Activated CD8-positive, alpha-beta T cell treated with anti-CD3 and anti-CD28 coated beads for 36 hours (primary cell): ENCODE results near the gene ARMC10. TPM values are rescaled to one million over a fixed set of nuclear protein-coding genes. Genes with fewer than 3 reads are reported as not detected.

ENCODE experiments used
- ATAC-seq: fragments of 200-7000 bp; cut with Tn5 transposase; one replicate; pipeline ENCODE4 v1.10.0; 2021; ENCODE audit warnings: mild to moderate bottlenecking, moderate library complexity
- CTCF ChIA-PET: fragments of 350-600 bp; sonication (Branson Sonifier 250); formaldehyde crosslinking; loops from one replicate; lab custom pipeline; 2021; ENCODE audit warnings: antibody characterized with exemption; lab: Charles Lee
- POLR2A ChIA-PET: fragments of 350-600 bp; sonication (Branson Sonifier 250); formaldehyde crosslinking; loops from one replicate; lab custom pipeline; 2021; ENCODE audit warnings: antibody characterized with exemption; lab: Charles Lee
- DNase-seq: peaks from one replicate; pipeline ENCODE4 v3.0.0-alpha.2; 2020
- H3K27ac Mint-ChIP-seq: one replicate; pipeline ENCODE4 v1.8.0; 2021; ENCODE audit warnings: mild to moderate bottlenecking, mixed read lengths
- H3K27me3 Mint-ChIP-seq: one replicate; pipeline ENCODE4 v1.8.0; 2021; ENCODE audit warnings: mixed read lengths
- H3K36me3 Mint-ChIP-seq: one replicate; pipeline ENCODE4 v1.8.0; 2021; ENCODE audit warnings: low read depth, mixed read lengths
- H3K4me1 Mint-ChIP-seq: one replicate; pipeline ENCODE4 v1.8.0; 2021; ENCODE audit warnings: low read depth, mixed read lengths
- H3K4me3 Mint-ChIP-seq: one replicate; pipeline ENCODE4 v1.8.0; 2021; ENCODE audit warnings: mild to moderate bottlenecking, moderate library complexity, mixed read lengths
- H3K9me3 Mint-ChIP-seq: one replicate; pipeline ENCODE4 v1.8.0; 2021; ENCODE audit warnings: mixed read lengths
- intact Hi-C: fragments of 100-400 bp; cut with micrococcal nuclease; formaldehyde crosslinking; loops from one replicate; pipeline ENCODE4 v1.10.0; 2022
- total RNA-seq, 2 experiments: library from RNA; stranded (reverse); gene quantifications; one replicate each; pipeline ENCODE4 v1.2.3, GENCODE V29; 2021
- TF ChIP-seq, protein P1 (sequence below): fragments of 200-600 bp; IDR thresholded peaks from one replicate; pipeline ENCODE4 v1.8.0; 2022; ENCODE audit warnings: antibody characterized with exemption, mild to moderate bottlenecking

ARMC10 gene
- total RNA-seq, 2 experiments from 2014 or later = 37.6 to 44.0 TPM

DNA sequence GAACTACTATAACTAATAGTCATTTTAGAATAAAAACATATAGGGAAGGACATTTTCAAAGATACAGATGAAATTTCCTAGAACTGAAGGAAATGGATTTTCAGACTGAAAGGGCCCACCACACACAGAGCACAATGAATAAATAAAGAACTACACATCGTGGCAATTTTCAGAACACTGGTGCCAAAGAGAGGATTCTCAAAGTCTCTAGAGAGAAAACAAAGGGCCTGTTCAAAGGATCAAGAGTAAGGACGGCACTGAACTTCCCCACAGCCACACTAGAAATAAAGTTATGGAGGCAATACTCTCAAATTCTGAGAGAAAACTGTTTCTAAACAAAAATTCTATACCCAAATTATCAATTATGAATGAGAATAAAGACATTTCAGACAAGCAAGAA lies 52.1 kb downstream of the ARMC10 start:
- POLR2A ChIA-PET = no interaction called here
- CTCF ChIA-PET = no interaction called here
- Mint-ChIP-seq H3K27me3 (no peaks in the 10 kb centered on the region), H3K27ac (no peak overlapping the region), H3K4me1 (peaks cover 2% of the 10 kb centered on the region), H3K36me3 (peaks cover 29% of the 10 kb centered on the region), H3K4me3 (no peak overlapping the region), H3K9me3 (no peaks in the 10 kb centered on the region)
- intact Hi-C loops = no loop called here
- no peak for ATAC-seq
- DNase-seq = no peak
- TF ChIP-seq, protein P1, sequence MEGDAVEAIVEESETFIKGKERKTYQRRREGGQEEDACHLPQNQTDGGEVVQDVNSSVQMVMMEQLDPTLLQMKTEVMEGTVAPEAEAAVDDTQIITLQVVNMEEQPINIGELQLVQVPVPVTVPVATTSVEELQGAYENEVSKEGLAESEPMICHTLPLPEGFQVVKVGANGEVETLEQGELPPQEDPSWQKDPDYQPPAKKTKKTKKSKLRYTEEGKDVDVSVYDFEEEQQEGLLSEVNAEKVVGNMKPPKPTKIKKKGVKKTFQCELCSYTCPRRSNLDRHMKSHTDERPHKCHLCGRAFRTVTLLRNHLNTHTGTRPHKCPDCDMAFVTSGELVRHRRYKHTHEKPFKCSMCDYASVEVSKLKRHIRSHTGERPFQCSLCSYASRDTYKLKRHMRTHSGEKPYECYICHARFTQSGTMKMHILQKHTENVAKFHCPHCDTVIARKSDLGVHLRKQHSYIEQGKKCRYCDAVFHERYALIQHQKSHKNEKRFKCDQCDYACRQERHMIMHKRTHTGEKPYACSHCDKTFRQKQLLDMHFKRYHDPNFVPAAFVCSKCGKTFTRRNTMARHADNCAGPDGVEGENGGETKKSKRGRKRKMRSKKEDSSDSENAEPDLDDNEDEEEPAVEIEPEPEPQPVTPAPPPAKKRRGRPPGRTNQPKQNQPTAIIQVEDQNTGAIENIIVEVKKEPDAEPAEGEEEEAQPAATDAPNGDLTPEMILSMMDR = no peak

DNA sequence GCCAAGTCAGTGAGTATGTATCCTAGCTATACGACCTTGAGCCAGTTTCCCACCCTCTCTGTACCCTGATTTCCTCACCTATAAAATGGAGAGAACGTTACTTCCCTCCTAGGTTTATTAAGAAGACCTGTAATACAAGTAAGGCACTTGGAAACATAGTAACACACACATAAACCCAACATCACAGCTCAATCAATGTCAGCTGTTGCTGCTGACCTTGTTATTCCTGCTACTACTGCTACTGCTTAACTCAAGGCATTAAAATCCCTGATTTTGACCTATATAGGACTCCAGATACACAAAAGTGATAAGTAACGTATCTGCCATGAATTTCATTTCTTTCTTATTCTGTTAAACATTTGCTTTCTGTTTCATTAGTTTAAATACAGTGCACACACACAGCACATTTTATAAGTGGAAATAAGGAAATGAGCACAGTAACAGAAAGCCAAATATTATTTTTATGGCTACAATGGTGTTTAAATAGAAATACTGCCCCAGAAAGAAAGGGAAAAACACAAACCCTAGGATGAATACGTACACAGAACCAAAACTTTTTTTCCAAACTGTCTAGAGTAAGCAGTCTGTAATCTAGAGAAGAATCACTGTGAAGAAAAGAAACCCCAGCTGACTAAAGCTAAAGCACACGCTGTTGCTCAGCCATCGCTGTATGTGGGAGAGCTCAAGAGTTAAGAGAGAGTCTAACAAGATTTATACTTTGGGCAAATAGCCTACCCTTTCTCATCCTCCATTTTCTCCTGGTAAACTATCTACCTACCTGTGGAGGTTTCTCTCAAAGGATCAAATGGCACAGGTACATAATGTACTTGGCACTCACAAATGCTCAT lies 55.0 kb downstream of the ARMC10 start:
- ChIA-PET CTCF (interaction anchor here (1.5 to 1.7 kb wide), 2 partner anchors 9 to 54 kb away, joined by 4 to 6 read pairs; partner anchors contain the start of gene ARMC10), POLR2A (no interaction called here)
- intact Hi-C loops = no loop called here
- TF ChIP-seq, protein P1 = no peak
- no peaks in the 10 kb centered on the region for H3K27me3 Mint-ChIP-seq
- no peak overlapping the region for H3K27ac Mint-ChIP-seq
- no peak for DNase-seq
- H3K36me3 Mint-ChIP-seq = peaks cover 22% of the 10 kb centered on the region
- H3K4me1 Mint-ChIP-seq = peaks cover 2% of the 10 kb centered on the region
- H3K4me3 Mint-ChIP-seq = no peak overlapping the region
- H3K9me3 Mint-ChIP-seq = no peaks in the 10 kb centered on the region
- no peak for ATAC-seq

DNA sequence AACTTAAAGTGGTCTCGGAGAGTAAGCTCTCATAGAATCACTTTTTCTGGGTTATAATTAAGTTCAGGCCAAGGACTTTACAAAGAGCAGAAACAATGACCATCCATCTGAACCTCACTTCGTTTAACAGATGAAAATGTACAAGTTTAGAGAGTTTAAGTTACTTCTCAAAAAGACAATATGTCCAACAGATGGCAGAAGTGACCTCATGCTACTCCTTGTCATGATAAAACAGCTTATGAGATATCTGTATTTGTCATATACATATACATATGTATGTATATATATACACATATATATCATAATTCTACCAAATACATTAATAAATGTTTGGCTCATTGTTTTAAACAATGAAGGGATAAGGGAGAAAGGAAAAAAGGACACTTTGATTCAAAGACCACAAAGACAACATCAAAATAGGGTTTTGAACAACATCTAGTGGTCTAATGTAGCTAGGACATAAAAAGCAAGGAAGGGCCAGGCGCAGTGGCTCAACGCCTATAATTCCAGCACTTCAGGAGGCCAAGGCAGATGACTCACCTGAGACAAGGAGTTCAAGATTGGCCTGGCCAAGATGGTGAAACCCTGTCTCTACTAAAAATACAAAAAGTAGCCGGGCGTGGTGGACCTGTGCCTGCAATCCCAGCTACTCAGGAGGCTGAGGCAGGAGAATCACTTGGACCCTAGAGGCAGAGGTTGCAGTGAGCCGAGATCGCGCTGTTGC lies 56.1 kb downstream of the ARMC10 start:
- Mint-ChIP-seq H3K27ac (no peak overlapping the region), H3K4me3 (no peak overlapping the region), H3K4me1 (peaks cover 2% of the 10 kb centered on the region), H3K27me3 (no peaks in the 10 kb centered on the region), H3K9me3 (no peaks in the 10 kb centered on the region), H3K36me3 (peaks cover 20% of the 10 kb centered on the region)
- TF ChIP-seq, protein P1 = no peak
- no peak for ATAC-seq
- ChIA-PET CTCF (interaction anchor here (1.5 to 1.7 kb wide), 2 partner anchors 10 to 55 kb away, joined by 4 to 6 read pairs; partner anchors contain the start of gene ARMC10), POLR2A (no interaction called here)
- DNase-seq = no peak
- intact Hi-C loops = no loop called here

DNA sequence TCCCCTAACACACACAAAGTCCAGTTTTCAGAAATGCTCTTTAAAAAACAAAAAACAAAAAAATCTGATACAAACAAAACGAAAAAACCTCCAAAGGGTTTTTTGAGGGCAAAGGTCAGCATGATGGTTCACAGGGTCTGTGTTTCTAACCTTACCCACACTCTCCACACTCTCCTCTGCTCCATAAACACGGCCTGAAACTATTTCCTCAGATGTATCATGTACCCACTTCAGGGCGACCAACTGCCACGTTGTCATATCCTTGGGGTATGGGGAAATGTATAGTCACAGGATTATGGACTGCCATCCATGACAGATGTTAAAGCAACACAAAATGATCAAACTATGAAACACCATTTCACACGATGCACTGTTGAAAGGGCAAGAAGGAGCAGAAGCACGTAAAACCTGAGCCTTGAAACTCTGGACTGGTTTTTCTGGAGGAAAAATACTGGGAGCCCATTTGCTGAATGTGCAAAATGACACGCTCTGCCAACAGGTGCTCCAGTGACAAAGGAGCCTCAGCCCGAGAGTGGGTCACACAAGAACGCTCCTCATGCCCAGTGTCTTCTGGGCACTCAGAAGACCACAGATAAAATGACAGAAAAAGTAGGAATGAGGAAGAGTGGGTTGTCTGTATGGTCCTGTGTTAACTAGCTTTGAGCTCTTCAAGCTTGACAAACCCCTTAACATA lies 58.2 kb downstream of the ARMC10 start:
- peaks cover 2% of the 10 kb centered on the region for H3K4me1 Mint-ChIP-seq
- peaks cover 5% of the 10 kb centered on the region for H3K36me3 Mint-ChIP-seq
- TF ChIP-seq, protein P1 = no peak
- POLR2A ChIA-PET = no interaction called here
- no peaks in the 10 kb centered on the region for H3K9me3 Mint-ChIP-seq
- no peak overlapping the region for H3K4me3 Mint-ChIP-seq
- no peaks in the 10 kb centered on the region for H3K27me3 Mint-ChIP-seq
- intact Hi-C loops = no loop called here
- no peak overlapping the region for H3K27ac Mint-ChIP-seq
- CTCF ChIA-PET = interaction anchor here (0.7 kb wide), 1 partner anchor 8 kb away, joined by 4 read pairs; no protein-coding TSS in a partner anchor
- ATAC-seq (no peak), DNase-seq (no peak)
